Activated CD8-positive, alpha-beta memory T cell treated with anti-CD3 and anti-CD28 coated beads, Interleukin-2, amount 50 U/mL, for 24 hours (primary cell): ENCODE measurements around the gene USF2.

ENCODE experiments used
- DNase-seq: peaks from one replicate; pipeline ENCODE4 v3.0.0-alpha.2; 2020; ENCODE audit errors: extremely low read depth

Gene USF2

DNA sequence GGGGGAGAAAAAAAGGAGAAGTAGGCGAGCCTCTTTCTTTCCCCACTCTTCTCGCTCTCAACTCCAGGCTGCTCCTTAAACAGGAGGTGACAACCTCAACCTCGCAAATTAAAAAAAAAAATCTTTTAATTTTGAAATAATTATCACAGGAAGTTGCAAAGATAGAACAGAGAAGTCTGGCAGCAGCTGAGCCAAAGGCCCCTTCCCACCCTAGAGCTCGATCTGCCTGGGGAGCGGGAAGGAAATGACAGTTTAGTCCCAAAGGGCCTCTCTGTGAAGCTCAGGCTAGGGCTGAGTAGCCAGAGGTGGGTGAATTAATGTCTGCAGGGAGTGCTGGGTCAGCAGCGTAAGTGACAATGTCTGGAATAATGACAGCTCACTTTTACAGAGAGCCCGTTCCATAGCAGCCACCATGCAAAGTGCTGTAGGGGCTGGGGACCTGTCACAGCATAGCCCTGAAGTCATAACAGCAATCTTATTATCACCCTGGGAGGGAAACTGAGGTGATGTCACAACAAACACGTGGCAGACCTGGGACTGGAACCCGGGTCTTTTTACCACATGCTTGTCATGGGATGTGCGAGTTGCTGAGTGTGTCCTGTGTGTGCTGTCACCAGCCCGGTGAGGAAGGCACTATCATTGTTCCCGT lies 51.4 kb downstream of the USF2 start:
- DNase-seq, result no peak

DNA sequence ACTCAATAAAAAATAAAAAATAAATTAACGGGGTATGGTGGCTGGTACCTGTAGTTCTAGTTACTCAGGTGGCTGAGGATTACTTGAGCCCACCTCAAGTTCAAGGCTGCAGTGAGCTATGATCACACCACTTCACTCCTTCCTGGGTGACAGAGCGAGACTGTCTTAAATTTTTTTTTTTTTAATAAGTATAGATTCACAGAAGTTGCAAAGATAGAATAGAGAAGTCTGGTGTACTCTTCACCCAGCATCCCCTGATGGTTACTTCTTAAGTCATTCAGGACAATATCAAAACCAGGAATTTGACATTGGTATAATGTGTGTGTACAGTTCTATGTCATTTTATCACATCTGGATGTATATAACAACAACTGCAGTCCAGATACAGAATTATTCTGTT lies 52.5 kb downstream of the USF2 start:
- DNase-seq, result no peak

DNA sequence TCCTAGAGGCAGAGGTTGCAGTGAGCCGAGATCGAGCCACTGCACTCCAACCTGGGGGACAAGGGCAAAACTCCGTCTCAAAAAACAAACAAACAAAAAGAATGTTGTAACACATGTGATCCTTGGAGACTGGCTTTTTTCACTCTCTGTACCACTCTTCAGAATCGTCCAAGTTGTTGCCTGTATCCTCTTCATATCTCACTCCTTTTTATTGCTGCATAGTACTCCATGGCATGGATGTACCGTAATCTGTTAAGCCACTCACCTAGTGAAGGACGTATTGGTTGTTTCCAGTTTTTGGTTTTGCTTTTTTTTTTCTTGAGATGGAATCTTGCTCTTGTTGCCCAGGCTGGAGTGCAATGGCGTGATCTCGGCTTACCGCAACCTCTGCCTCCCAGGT lies 53.3 kb downstream of the USF2 start:
- DNase-seq, result no peak

DNA sequence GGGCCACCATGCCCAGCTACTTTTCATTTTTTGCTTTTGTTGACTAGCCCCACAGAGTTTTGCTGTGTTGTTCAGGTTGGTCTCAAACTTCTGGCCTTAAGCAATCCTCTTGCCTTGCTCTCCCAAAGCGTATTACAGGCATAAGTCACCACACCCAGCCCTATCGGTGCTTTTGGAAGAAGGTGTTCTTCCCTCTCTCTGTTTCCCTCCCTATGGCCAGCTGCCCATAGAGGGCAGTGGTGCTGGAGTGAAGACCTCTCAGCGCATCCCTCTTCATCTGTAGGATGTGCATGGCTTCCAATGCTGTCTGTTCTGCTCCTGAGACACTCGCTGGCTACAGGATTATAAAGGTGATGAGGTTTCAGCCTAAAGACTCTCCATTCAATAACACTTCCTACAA lies 58.9 kb downstream of the USF2 start:
- DNase-seq, result no peak

DNA sequence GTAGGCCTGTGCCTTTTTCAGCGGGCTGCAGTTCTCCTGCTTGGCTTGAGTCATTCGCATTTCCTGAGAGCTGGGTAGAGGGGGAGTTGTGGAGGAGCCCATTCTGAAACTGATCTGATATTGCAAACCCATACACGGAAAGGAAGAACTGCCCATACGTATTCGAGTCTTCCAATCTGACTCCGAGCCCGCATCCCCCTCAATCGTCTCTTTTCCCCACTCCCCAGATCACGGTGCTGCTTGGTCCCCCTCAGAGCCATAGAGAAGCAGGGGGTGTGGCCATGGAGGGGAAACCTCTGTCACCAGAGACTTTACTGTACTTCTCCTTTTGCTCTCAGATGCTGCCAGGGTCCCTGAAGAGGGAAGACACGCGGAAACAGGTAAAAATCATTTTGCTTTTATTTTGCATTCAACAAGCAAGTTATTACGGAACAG lies 60.1 kb downstream of the USF2 start, which contains the start of gene CD22:
TSS of gene CD22 (plus strand) at position 337 of the 435 bp plus-strand sequence. CDS start 2,854 bp downstream, outside the sequence.
- no peak for DNase-seq

DNA sequence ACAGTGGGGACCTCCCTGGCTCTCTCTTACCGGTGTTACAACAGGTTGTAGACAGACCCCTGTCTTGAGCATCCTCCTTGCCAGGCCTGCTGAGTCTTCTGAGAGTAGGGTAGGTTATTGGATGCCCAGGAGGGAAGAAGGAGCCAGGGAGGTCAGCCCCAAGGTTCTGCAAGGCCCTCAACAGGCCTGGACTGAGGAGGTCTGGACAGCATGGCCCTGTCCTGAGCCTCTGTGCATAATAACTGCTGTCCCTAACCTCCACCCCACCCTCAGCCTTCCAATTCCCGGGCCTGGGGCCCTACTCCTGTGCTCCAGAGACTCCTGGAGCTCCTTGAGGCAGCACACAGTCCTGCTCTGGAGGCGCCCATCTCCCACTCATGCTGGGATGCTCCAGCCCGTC lies 60.6 kb downstream of the USF2 start:
- DNase-seq, result no peak
